ENCODE measurements around the gene ZNF45.

DNA sequence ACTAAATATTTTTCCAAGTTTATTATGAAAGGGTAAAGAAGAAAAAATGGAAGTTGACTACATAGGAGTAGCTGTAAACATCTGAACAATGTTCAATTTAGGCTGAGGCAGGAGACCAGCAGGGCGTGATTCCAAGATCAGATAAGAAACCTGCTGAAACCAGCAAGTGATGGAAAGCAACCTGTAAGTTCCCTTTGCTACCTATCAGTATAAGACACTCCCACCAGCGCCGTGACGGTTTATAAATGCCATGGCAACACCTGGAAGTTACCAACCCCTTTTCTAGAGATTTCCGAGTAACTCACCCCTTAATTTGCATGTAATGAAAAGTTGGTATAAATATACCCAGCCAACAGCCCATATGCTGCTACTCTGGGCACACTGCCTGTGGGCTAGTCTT, 1.1 kb upstream of the ZNF45 start:
- TF ChIP-seq, protein P1, sequence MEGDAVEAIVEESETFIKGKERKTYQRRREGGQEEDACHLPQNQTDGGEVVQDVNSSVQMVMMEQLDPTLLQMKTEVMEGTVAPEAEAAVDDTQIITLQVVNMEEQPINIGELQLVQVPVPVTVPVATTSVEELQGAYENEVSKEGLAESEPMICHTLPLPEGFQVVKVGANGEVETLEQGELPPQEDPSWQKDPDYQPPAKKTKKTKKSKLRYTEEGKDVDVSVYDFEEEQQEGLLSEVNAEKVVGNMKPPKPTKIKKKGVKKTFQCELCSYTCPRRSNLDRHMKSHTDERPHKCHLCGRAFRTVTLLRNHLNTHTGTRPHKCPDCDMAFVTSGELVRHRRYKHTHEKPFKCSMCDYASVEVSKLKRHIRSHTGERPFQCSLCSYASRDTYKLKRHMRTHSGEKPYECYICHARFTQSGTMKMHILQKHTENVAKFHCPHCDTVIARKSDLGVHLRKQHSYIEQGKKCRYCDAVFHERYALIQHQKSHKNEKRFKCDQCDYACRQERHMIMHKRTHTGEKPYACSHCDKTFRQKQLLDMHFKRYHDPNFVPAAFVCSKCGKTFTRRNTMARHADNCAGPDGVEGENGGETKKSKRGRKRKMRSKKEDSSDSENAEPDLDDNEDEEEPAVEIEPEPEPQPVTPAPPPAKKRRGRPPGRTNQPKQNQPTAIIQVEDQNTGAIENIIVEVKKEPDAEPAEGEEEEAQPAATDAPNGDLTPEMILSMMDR (IDR thresholded peaks at IDR 0.05) = no peak
- no peak for TF ChIP-seq POLR2A (IDR thresholded peaks at IDR 0.05)

All from adrenal gland (tissue), 5 donors.